GM12878 (cell line): ENCODE data around the gene CAMTA1. TPM values are rescaled to one million over a fixed set of nuclear protein-coding genes. Genes with fewer than 3 reads are reported as not detected.

ENCODE experiments used
- ATAC-seq: fragments of 200-7000 bp; cut with Tn5 transposase; 3 replicates; pipeline ENCODE4 v1.9.1; 2020; ENCODE audit warnings: mild to moderate bottlenecking, moderate library complexity
- BruUV-seq: library from RNA; stranded (reverse); fragments of 400-500 nt; replicated peaks from 2 replicates; lab custom pipeline; 2021; lab: Mats Ljungman, UMichigan
- CTCF ChIA-PET: fragments of 300-600 bp; sonication (Branson Sonifier 250); formaldehyde crosslinking; extraction: SDS; loops from one replicate; lab custom pipeline; 2021; ENCODE audit warnings: inconsistent platforms; lab: Yijun Ruan, JAX
- POLR2A ChIA-PET: fragments of 350-600 bp; formaldehyde crosslinking; extraction: SDS; loops from one replicate; lab custom pipeline; 2021; ENCODE audit warnings: inconsistent platforms; lab: Charles Lee
- RAD21 ChIA-PET: fragments of 300-600 bp; sonication (Branson Sonifier 250); formaldehyde crosslinking; loops from one replicate; lab custom pipeline; 2023; ENCODE audit warnings: antibody characterized with exemption; ENCODE audit not compliant: unreplicated experiment; lab: Charles Lee
- SMC1A ChIA-PET: fragments of 300-600 bp; sonication (Branson Sonifier 250); formaldehyde crosslinking; loops from one replicate; lab custom pipeline; 2023; ENCODE audit not compliant: unreplicated experiment, uncharacterized antibody; lab: Charles Lee
- DNase-seq: peaks from one replicate; pipeline ENCODE4 v3.0.0-alpha.2; 2011; ENCODE audit warnings: low read depth, low spot score
- FAIRE-seq: peaks from 3 replicates; lab custom pipeline; 2011; peaks lifted over from hg19 to GRCh38; lab: Jason Lieb, UNC
- H2AFZ ChIP-seq: 2 replicates; pipeline ENCODE4 v1.6.0; 2011; ENCODE audit warnings: low read depth, low read length, control low read depth; ENCODE audit not compliant: control insufficient read depth
- H3K27ac ChIP-seq: 2 replicates; pipeline ENCODE4 v1.5.1; 2011; ENCODE audit warnings: control low read depth; ENCODE audit not compliant: control insufficient read depth, insufficient read depth
- H3K27me3 ChIP-seq, 2 experiments: replicated peaks in 1 of 2; 2 replicates each; pipeline versions ENCODE4 v1.6.0 to v1.6.1; 2011; ENCODE audit warnings: low read length in 1 of 2; ENCODE audit not compliant: control insufficient read depth in 2 of 2, insufficient read depth in 2 of 2
- H3K36me3 ChIP-seq, 2 experiments: 2 replicates each; pipeline ENCODE4 v1.5.1; 2011; ENCODE audit warnings: low read length in 1 of 2; ENCODE audit not compliant: control insufficient read depth in 2 of 2, insufficient read depth in 2 of 2
- H3K4me1 ChIP-seq: 2 replicates; pipeline ENCODE4 v1.6.1; 2011; ENCODE audit warnings: mild to moderate bottlenecking, low read length, moderate library complexity, mixed read lengths; ENCODE audit not compliant: control insufficient read depth, insufficient read depth
- H3K4me2 ChIP-seq: 2 replicates; pipeline ENCODE4 v1.6.0; 2011; ENCODE audit warnings: control low read depth; ENCODE audit not compliant: control insufficient read depth, insufficient read depth
- H3K4me3 ChIP-seq: fragments of 200-600 bp; sonication (generic); 2 replicates; pipeline ENCODE4 v1.5.1; 2016
- H3K79me2 ChIP-seq: 2 replicates; pipeline ENCODE4 v1.6.0; 2011; ENCODE audit warnings: low read length; ENCODE audit not compliant: control insufficient read depth, insufficient read depth
- H3K9ac ChIP-seq: 2 replicates; pipeline ENCODE4 v1.8.0; 2011; ENCODE audit warnings: low read length, control low read depth, mixed read lengths; ENCODE audit not compliant: control insufficient read depth, insufficient read depth
- H3K9me3 ChIP-seq: replicated peaks from 3 replicates; pipeline ENCODE4 v1.5.1; 2011; ENCODE audit warnings: mild to moderate bottlenecking, low read length; ENCODE audit not compliant: control insufficient read depth, insufficient read depth
- H4K20me1 ChIP-seq: 2 replicates; pipeline ENCODE4 v1.6.0; 2011; ENCODE audit not compliant: control insufficient read depth, insufficient read depth
- BMI1 ChIP-seq: fragments of 450-650 bp; IDR thresholded peaks from 2 replicates; pipeline ENCODE4 v1.6.1; 2016; ENCODE audit warnings: mild to moderate bottlenecking, moderate library complexity, borderline replicate concordance
- CEBPB ChIP-seq, 2 experiments: fragments of 150-350 bp in 1 of 2; IDR thresholded peaks; 2 replicates each; pipeline ENCODE4 v1.6.1; 2012 to 2014; ENCODE audit warnings: low read depth in 2 of 2, low read length in 2 of 2, borderline replicate concordance in 1 of 2, inconsistent platforms in 1 of 2
- CHD1 ChIP-seq: IDR thresholded peaks from 2 replicates; pipeline ENCODE4 v1.6.1; 2012; ENCODE audit warnings: low read depth, low read length, improper control_type of control experiment
- ESRRA ChIP-seq: IDR thresholded peaks from 2 replicates; pipeline ENCODE4 v1.6.1; 2012; ENCODE audit warnings: mild to moderate bottlenecking, low read length, improper control_type of control experiment
- FOS ChIP-seq: IDR thresholded peaks from 3 replicates; pipeline ENCODE4 v1.6.1; 2011; ENCODE audit warnings: borderline replicate concordance; ENCODE audit not compliant: insufficient read length; ENCODE audit errors: extremely low read depth
- FOXK2 ChIP-seq: fragments of 450-650 bp; IDR thresholded peaks from 2 replicates; pipeline ENCODE4 v1.6.1; 2017; ENCODE audit warnings: mild to moderate bottlenecking, moderate library complexity
- HDAC2 ChIP-seq: fragments of 200-600 bp; sonication (generic); IDR thresholded peaks from 2 replicates; pipeline ENCODE4 v1.6.1; 2017
- NR2C1 ChIP-seq: fragments of 450-650 bp; IDR thresholded peaks from 2 replicates; pipeline ENCODE4 v1.6.1; 2017; ENCODE audit warnings: antibody characterized with exemption, mild to moderate bottlenecking, moderate library complexity
- POLR2AphosphoS5 ChIP-seq: IDR thresholded peaks from 2 replicates; pipeline ENCODE4 v1.6.1; 2011; ENCODE audit warnings: mild to moderate bottlenecking, low read length, inconsistent platforms
- PRDM15 ChIP-seq: fragments of 450-650 bp; formaldehyde crosslinking; IDR thresholded peaks from 2 replicates; pipeline ENCODE4 v1.4.0; 2020; ENCODE audit warnings: mild to moderate bottlenecking, moderate library complexity
- RBBP5 ChIP-seq: fragments of 200-600 bp; sonication (generic); conservative IDR thresholded peaks from 2 replicates; pipeline ENCODE4 v1.6.1; 2016
- USF1 ChIP-seq: IDR thresholded peaks from 2 replicates; pipeline ENCODE4 v1.6.1; 2011; ENCODE audit warnings: borderline replicate concordance, low read depth, mild to moderate bottlenecking, moderate library complexity, mixed read lengths, low read length; ENCODE audit not compliant: insufficient read depth; ENCODE audit errors: extremely low read length
- YBX1 ChIP-seq: fragments of 450-650 bp; IDR thresholded peaks from 2 replicates; pipeline ENCODE4 v1.6.1; 2016; ENCODE audit warnings: antibody characterized with exemption
- ZBED1 ChIP-seq: IDR thresholded peaks from 2 replicates; pipeline ENCODE4 v1.6.1; 2016; ENCODE audit warnings: borderline replicate concordance
- ZNF207 ChIP-seq: fragments of 450-650 bp; IDR thresholded peaks from 2 replicates; pipeline ENCODE4 v1.6.1; 2014; ENCODE audit warnings: antibody characterized with exemption, mild to moderate bottlenecking, borderline replicate concordance
- WGBS: methylation state at CpG from one replicate; pipeline ENCODE4 v1.1.6; 2016; ENCODE audit warnings: low lambda C conversion rate; ENCODE audit not compliant: insufficient replicate concordance, insufficient coverage; ENCODE audit errors: missing lambda C conversion rate; 5-methylcytosine and 5-hydroxymethylcytosine counted together
- in situ Hi-C: fragments of 300-500 bp; cut with MboI; formaldehyde crosslinking; loops from 9 replicates; pipeline ENCODE4 v1.14.3; 2018; ENCODE audit warnings: mixed read lengths
- intact Hi-C: fragments of 100-400 bp; cut with micrococcal nuclease; formaldehyde crosslinking; loops from one replicate; pipeline ENCODE4 v1.14.2; 2022; ENCODE audit not compliant: unreplicated experiment
- polyA plus RNA-seq, 11 experiments: library from polyadenylated mRNA; depleted of rRNA in 4 of 11; unstranded in 6 of 11; stranded (reverse) in 5 of 11; fragments of >200 nt; fragmentation: Nextera tagmentation in 4 of 11; fragmentation: Illumina TruSeq in 1 of 11; extraction: Ambion mirVana in 4 of 11; extraction: Trizol in 1 of 11; gene quantifications; 1 replicate in 1 of 11; 2 replicates in 10 of 11; pipeline versions ENCODE4 v1.2.1 to v1.2.3, GENCODE V29; 2011 to 2016; ENCODE audit warnings: inconsistent platforms in 2 of 11, missing spikeins in 2 of 11, low read depth in 1 of 11
- total RNA-seq, 4 experiments: library from RNA; depleted of rRNA in 3 of 4; stranded (reverse); fragments of >200 nt in 3 of 4; fragmentation: Illumina TruSeq in 1 of 4; extraction: Trizol in 1 of 4; gene quantifications; 2 replicates each; pipeline versions ENCODE4 v1.2.1 to v1.2.3, GENCODE V29; 2013 to 2021
- TF ChIP-seq, protein P1 (sequence below): fragments of 450-650 bp; IDR thresholded peaks from 2 replicates; pipeline ENCODE4 v1.6.1; 2017; ENCODE audit warnings: antibody characterized with exemption, mild to moderate bottlenecking, moderate library complexity

The CAMTA1 gene
- total and polyA plus RNA-seq, 10 of the 15 experiments (the other 5 are each of a cell fraction or from before 2014, with no cell fraction given): 37.7 to 148 (median 76.4) TPM

DNA sequence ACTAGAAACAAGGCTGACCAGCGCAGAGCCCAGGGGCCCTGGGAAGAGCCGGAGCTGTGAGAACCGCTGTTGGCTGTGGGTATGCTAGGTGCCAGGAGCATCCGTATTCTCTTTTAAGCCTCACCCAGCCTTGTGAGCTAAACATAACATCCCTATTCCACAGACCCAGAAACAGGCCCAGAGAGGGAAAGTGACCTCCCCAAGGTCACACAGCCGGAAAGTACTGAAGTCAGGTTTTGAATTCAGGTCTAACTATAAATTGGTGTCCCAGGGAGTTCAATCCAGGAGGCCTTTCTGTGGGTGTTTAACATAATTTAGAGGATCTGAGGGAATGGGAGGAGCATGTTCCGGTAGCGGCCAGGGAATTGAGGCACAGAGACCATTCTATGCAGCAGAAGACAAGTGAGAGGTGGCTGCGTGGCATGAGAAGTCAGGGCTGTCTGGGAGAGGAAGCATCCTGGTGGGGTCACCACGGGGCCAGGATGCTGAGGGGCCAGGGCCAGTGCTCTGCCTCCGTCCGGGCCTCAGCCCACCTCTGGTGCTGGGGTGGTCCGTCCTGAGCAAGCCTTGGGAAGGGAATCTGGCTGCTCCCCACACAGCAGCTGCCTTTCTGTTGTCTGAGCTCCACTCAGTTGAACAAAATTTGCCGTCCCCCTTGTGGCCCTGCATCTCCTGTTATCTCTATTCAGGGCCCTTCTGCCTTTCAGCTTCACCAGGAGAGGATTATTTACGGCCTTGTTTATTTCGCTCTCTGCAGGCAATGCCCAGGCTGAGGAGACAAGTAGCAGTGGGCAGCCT is 647.0 kb downstream of the CAMTA1 start (continued):
- TF ChIP-seq USF1: no peak
- TF ChIP-seq BMI1: no peak
- TF ChIP-seq HDAC2: no peak
- no peak for TF ChIP-seq ESRRA
- TF ChIP-seq, all 136 proteins: peak for 0

- H4K20me1 ChIP-seq: no peaks in the 10 kb centered on the region
- no peak overlapping the region for H2AFZ ChIP-seq
- no peaks in the 10 kb centered on the region for H3K36me3 ChIP-seq
- BruUV-seq: no TSS peak
- SMC1A ChIA-PET: no interaction called here
- WGBS: 28% methylated on average over 5 of the region's 5 CpGs
- no peak overlapping the region for H3K4me2 ChIP-seq
- H3K27ac ChIP-seq: no peak overlapping the region
- intact Hi-C loops: no loop called here
- no peaks in the 10 kb centered on the region for H3K79me2 ChIP-seq
- no peaks in the 10 kb centered on the region for H3K4me1 ChIP-seq
- no peak overlapping the region for H3K4me3 ChIP-seq
- RAD21 ChIA-PET: no interaction called here
- no peak overlapping the region for H3K9ac ChIP-seq
- ATAC-seq (no peak), DNase-seq (no peak), FAIRE-seq (no peak)
- H3K9me3 ChIP-seq: no peaks in the 10 kb centered on the region; the same call in 2 of the 3 replicates
- H3K27me3 ChIP-seq: no peaks in the 10 kb centered on the region
- CTCF ChIA-PET: no interaction called here
- POLR2A ChIA-PET: no interaction called here
- in situ Hi-C loops: no loop called here
- no peak for TF ChIP-seq ZBED1
- no peak for TF ChIP-seq POLR2AphosphoS5
- TF ChIP-seq ZNF207: no peak
- no peak for TF ChIP-seq FOS
- no peak for TF ChIP-seq CHD1
- TF ChIP-seq, protein P1, sequence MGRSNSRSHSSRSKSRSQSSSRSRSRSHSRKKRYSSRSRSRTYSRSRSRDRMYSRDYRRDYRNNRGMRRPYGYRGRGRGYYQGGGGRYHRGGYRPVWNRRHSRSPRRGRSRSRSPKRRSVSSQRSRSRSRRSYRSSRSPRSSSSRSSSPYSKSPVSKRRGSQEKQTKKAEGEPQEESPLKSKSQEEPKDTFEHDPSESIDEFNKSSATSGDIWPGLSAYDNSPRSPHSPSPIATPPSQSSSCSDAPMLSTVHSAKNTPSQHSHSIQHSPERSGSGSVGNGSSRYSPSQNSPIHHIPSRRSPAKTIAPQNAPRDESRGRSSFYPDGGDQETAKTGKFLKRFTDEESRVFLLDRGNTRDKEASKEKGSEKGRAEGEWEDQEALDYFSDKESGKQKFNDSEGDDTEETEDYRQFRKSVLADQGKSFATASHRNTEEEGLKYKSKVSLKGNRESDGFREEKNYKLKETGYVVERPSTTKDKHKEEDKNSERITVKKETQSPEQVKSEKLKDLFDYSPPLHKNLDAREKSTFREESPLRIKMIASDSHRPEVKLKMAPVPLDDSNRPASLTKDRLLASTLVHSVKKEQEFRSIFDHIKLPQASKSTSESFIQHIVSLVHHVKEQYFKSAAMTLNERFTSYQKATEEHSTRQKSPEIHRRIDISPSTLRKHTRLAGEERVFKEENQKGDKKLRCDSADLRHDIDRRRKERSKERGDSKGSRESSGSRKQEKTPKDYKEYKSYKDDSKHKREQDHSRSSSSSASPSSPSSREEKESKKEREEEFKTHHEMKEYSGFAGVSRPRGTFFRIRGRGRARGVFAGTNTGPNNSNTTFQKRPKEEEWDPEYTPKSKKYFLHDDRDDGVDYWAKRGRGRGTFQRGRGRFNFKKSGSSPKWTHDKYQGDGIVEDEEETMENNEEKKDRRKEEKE: no peak
- TF ChIP-seq RBBP5: no peak
- TF ChIP-seq CEBPB (IDR thresholded peaks at IDR 0.05; ENCODE audit: borderline replicate concordance in 1 of 2, low read depth in 2 of 2, low read length in 2 of 2): no peak
- TF ChIP-seq NR2C1: no peak
- no peak for TF ChIP-seq YBX1
- TF ChIP-seq FOXK2: no peak
- TF ChIP-seq PRDM15 (CRISPR knock-in tag): no peak
Measured at GRCh38 chr1:7432900-7433380, 647.7 kb downstream of the CAMTA1 start.
